Activated CD8-positive, alpha-beta memory T cell treated with anti-CD3 and anti-CD28 coated beads, Interleukin-2, amount 10 ng/mL, durations not matched to agents 7 days and 5 days (primary cell): ENCODE results near the gene RNU1-2. TPM values are rescaled to one million over a fixed set of nuclear protein-coding genes. Genes with fewer than 3 reads are reported as not detected.
"Not testable (repeated sequence)": the region's sequence is repeated elsewhere in the genome, so short reads cannot be mapped to it uniquely, and the experiment has no call there.

Source experiments
- ATAC-seq: fragments of 150-1000 bp; cut with Tn5 transposase; one replicate; pipeline ENCODE4 v1.10.0; 2021; ENCODE audit warnings: moderate library complexity
- CTCF ChIA-PET: fragments of 350-600 bp; sonication (Branson Sonifier 250); formaldehyde crosslinking; loops from one replicate; lab custom pipeline; 2021; ENCODE audit warnings: antibody characterized with exemption; lab: Charles Lee
- DNase-seq: peaks from one replicate; pipeline ENCODE4 v3.0.0-alpha.2; 2020
- H3K27ac Mint-ChIP-seq: one replicate; pipeline ENCODE4 v1.8.0; 2021; ENCODE audit warnings: mild to moderate bottlenecking, mixed read lengths
- H3K27me3 Mint-ChIP-seq: one replicate; pipeline ENCODE4 v1.8.0; 2021; ENCODE audit warnings: mixed read lengths
- H3K36me3 Mint-ChIP-seq: one replicate; pipeline ENCODE4 v1.8.0; 2021; ENCODE audit warnings: mild to moderate bottlenecking, mixed read lengths
- H3K4me1 Mint-ChIP-seq: one replicate; pipeline ENCODE4 v1.8.0; 2021; ENCODE audit warnings: mixed read lengths
- H3K4me3 Mint-ChIP-seq: one replicate; pipeline ENCODE4 v1.8.0; 2021; ENCODE audit warnings: mild to moderate bottlenecking, moderate library complexity, mixed read lengths
- H3K9me3 Mint-ChIP-seq: one replicate; pipeline ENCODE4 v1.8.0; 2022; ENCODE audit warnings: low read depth, mixed read lengths
- total RNA-seq, 2 experiments: library from RNA; stranded (reverse); gene quantifications; one replicate each; pipeline ENCODE4 v1.2.3, GENCODE V29; 2021

Gene RNU1-2
- total RNA-seq, 2 experiments from 2014 or later = 922 to 3,744 TPM

GRCh38 chr1:16873076-16873879 lies 22.5 kb upstream of the RNU1-2 start:
- H3K9me3 Mint-ChIP-seq, ATAC-seq, H3K36me3 Mint-ChIP-seq, CTCF ChIA-PET, H3K27ac Mint-ChIP-seq, H3K4me3 Mint-ChIP-seq, DNase-seq, H3K4me1 Mint-ChIP-seq: not testable (repeated sequence)
- H3K27me3 Mint-ChIP-seq = peaks cover 58% of the 10 kb centered on the region

- H3K36me3 Mint-ChIP-seq, CTCF ChIA-PET, H3K27ac Mint-ChIP-seq, DNase-seq, H3K9me3 Mint-ChIP-seq, H3K4me1 Mint-ChIP-seq, H3K4me3 Mint-ChIP-seq, ATAC-seq: not testable (repeated sequence)
- peaks cover 59% of the 10 kb centered on the region for H3K27me3 Mint-ChIP-seq
These were observed 20.6 kb upstream of the RNU1-2 start for GRCh38 chr1:16874968-16875765.

GRCh38 chr1:16881742-16882141 lies 14.0 kb upstream of the RNU1-2 start:
- H3K27ac Mint-ChIP-seq, H3K9me3 Mint-ChIP-seq, DNase-seq, ATAC-seq, H3K4me1 Mint-ChIP-seq, H3K36me3 Mint-ChIP-seq, CTCF ChIA-PET, H3K4me3 Mint-ChIP-seq: not testable (repeated sequence)
- peaks cover 73% of the 10 kb centered on the region for H3K27me3 Mint-ChIP-seq

- H3K27ac Mint-ChIP-seq = no peak overlapping the region
- CTCF ChIA-PET = no interaction called here
- H3K9me3 Mint-ChIP-seq = no peaks in the 10 kb centered on the region
These were observed 12.8 kb upstream of the RNU1-2 start for GRCh38 chr1:16882986-16883385.

GRCh38 chr1:16884487-16884886 lies 11.3 kb upstream of the RNU1-2 start:
- not testable (repeated sequence) for H3K9me3 Mint-ChIP-seq, DNase-seq, H3K4me3 Mint-ChIP-seq, H3K4me1 Mint-ChIP-seq, H3K36me3 Mint-ChIP-seq, ATAC-seq, H3K27ac Mint-ChIP-seq
- CTCF ChIA-PET = interaction anchor here (0.6 kb wide), 1 partner anchor 168 kb away, joined by 3 read pairs; no protein-coding TSS in a partner anchor
- H3K27me3 Mint-ChIP-seq = peaks cover 87% of the 10 kb centered on the region

More at GRCh38 chr1:16882986-16883385, 12.8 kb upstream of the RNU1-2 start:
- H3K36me3 Mint-ChIP-seq = no peaks in the 10 kb centered on the region
- no peak for DNase-seq
- no peak for ATAC-seq
- H3K4me3 Mint-ChIP-seq = no peak overlapping the region
- no peaks in the 10 kb centered on the region for H3K4me1 Mint-ChIP-seq
- peaks cover 80% of the 10 kb centered on the region for H3K27me3 Mint-ChIP-seq

DNA sequence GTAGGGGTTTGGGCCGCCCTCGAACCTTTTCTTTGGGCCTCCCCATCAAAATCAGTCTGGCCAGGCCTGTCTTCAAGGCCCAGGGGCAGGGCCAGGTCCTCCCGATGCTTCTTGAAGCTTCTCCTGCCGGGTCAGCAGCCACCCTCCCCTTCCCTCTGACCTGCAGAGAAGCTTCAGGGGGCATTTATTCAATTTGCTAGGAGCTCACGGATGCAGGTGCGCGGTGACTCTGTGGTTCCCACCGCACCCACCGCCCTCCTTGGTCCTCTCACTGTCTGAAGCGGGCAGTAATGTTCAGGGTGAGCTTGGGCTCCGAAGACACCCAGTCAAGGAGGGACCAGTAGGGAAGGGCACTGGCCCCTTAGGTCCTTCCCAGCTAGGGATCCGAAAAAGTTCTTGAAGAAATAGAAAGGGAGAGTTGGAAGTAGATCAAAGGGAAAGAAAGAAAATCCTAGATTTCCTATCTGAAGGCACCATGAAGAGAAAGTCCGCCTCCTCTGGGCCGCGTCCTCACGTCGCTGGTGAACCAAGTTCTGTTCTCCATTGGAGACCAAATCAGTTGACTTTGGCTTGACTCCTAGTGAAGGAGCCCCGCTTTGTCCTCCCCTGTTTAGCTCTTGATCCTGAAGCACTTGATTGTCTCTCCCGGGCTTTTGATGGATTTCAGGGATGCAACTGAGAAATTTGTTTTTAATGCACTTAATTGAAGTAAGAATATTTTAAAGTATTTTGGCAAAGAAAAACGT lies 8.7 kb upstream of the RNU1-2 start:
- DNase-seq = no peak
- Mint-ChIP-seq H3K9me3 (no peaks in the 10 kb centered on the region), H3K27me3 (peaks cover 92% of the 10 kb centered on the region), H3K27ac (no peak overlapping the region), H3K4me3 (no peak overlapping the region), H3K36me3 (no peaks in the 10 kb centered on the region), H3K4me1 (peaks cover 11% of the 10 kb centered on the region)
- CTCF ChIA-PET = interaction anchor here (0.5 to 1.9 kb wide), 3 partner anchors 183 to 266 kb away, joined by 3 to 5 read pairs (median 3); no protein-coding TSS in a partner anchor
- no peak for ATAC-seq

GRCh38 chr1:16888860-16889816 lies 6.6 kb upstream of the RNU1-2 start:
- peak overlapping the region; percentile 74 for H3K4me3 Mint-ChIP-seq
- peaks cover 11% of the 10 kb centered on the region for H3K4me1 Mint-ChIP-seq
- H3K9me3 Mint-ChIP-seq = no peaks in the 10 kb centered on the region
- ATAC-seq (peak; percentile 68), DNase-seq (peak; percentile 65)
- no peaks in the 10 kb centered on the region for H3K36me3 Mint-ChIP-seq
- peaks cover 85% of the 10 kb centered on the region for H3K27me3 Mint-ChIP-seq
- CTCF ChIA-PET = interaction anchor here (1.3 kb wide), 1 partner anchor 15 kb away, joined by 3 read pairs; no protein-coding TSS in a partner anchor
- no peak overlapping the region for H3K27ac Mint-ChIP-seq

DNA sequence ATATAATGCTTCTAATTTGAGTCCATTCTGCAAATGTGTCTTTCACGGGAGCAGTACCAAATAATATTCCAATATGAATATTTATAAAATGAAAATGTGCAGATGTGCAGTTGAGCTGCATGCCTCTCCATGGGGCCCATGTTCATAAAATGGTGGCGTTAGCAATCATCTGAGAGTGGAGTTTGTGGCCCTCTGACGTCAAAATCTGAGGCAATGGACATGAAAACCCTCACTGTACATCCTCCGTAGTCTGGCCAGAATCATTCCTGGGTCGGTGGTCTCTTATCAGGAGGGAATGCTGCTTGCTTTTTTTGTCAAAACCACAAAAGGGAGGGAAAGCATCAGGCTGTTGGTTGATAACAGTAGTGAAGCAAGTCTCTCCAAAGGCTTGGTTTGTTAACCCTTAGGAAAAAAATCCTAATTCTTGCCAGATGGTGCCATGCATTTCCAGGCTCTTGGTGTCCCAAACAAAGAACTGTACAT lies 5.2 kb upstream of the RNU1-2 start:
- not testable (repeated sequence) for H3K9me3 Mint-ChIP-seq, H3K36me3 Mint-ChIP-seq, ATAC-seq, H3K27ac Mint-ChIP-seq, H3K4me3 Mint-ChIP-seq, DNase-seq
- H3K27me3 Mint-ChIP-seq = peaks cover 74% of the 10 kb centered on the region
- H3K4me1 Mint-ChIP-seq = peaks cover 24% of the 10 kb centered on the region
- CTCF ChIA-PET = interaction anchor here (0.7 kb wide), 1 partner anchor 31 kb away, joined by 3 read pairs; the partner anchor contains the start of gene CROCC

- H3K36me3 Mint-ChIP-seq, H3K27ac Mint-ChIP-seq, H3K9me3 Mint-ChIP-seq, H3K4me3 Mint-ChIP-seq, CTCF ChIA-PET, ATAC-seq, DNase-seq: not testable (repeated sequence)
- peaks cover 71% of the 10 kb centered on the region for H3K27me3 Mint-ChIP-seq
- H3K4me1 Mint-ChIP-seq = peaks cover 27% of the 10 kb centered on the region
These were observed 4.7 kb upstream of the RNU1-2 start for GRCh38 chr1:16891057-16891456.

DNA sequence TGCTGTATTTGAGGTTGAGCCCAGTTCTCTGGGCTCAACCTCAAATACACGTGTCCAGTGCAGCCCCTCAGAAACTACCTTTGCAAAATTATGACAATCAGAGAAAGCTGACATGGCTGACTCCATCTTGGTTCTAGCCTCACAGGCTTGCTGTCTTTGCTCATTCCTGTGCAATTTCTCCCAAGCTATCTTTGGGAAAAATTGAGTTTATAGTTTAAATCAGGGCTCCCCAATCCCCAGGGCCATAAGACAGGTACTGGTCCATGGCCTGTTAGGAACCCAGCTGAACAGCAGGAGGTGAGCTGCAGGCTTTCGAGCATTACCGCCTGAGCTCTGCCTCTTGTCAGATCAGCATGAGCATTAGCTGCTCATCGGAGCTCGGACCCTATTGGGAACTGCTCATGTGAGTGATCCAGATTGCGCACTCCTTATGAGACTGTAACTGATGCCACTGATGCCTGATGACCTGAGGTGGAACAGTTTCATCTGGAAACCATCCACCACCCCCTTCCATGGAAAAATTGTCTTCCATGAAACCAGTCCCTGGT lies 2.7 kb upstream of the RNU1-2 start:
- ATAC-seq, H3K27ac Mint-ChIP-seq, DNase-seq, H3K4me3 Mint-ChIP-seq, H3K9me3 Mint-ChIP-seq, H3K36me3 Mint-ChIP-seq: not testable (repeated sequence)
- CTCF ChIA-PET = interaction anchor here (0.7 to 1.3 kb wide), 2 partner anchors 22 to 1059 kb away, joined by 3 read pairs; no protein-coding TSS in a partner anchor
- Mint-ChIP-seq H3K27me3 (peaks cover 57% of the 10 kb centered on the region), H3K4me1 (peaks cover 39% of the 10 kb centered on the region)

- H3K4me3 Mint-ChIP-seq, H3K9me3 Mint-ChIP-seq, H3K36me3 Mint-ChIP-seq, H3K27ac Mint-ChIP-seq, ATAC-seq, DNase-seq: not testable (repeated sequence)
- peaks cover 51% of the 10 kb centered on the region for H3K27me3 Mint-ChIP-seq
- CTCF ChIA-PET = interaction anchor here (0.7 kb wide), 1 partner anchor 1060 kb away, joined by 3 read pairs; no protein-coding TSS in a partner anchor
- H3K4me1 Mint-ChIP-seq = peaks cover 40% of the 10 kb centered on the region
These were observed 2.0 kb upstream of the RNU1-2 start for GRCh38 chr1:16893796-16894195.

DNA sequence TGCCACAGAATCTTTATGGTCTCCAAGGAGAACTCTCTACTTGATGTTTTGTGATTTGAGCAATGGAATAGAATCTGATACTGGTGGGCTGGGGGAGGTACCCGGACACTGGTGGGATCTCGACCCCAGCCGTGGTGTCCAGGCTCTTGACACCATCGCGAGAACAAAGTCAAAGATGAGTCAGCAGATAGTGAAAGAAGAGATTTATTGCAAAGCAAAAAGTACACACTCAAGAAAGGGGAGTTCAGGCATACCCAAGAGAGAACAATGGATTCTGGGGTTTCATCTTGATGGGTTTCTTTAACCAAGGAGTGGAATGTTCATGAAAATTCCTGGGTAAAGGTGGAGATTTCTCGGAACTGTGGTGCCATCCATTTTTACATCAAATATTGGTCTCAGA lies 1.4 kb upstream of the RNU1-2 start:
- H3K4me1 Mint-ChIP-seq = peaks cover 36% of the 10 kb centered on the region
- ATAC-seq, H3K27ac Mint-ChIP-seq, CTCF ChIA-PET, H3K36me3 Mint-ChIP-seq, H3K9me3 Mint-ChIP-seq, H3K4me3 Mint-ChIP-seq, DNase-seq: not testable (repeated sequence)
- peaks cover 46% of the 10 kb centered on the region for H3K27me3 Mint-ChIP-seq
